ENCODE results near the gene TUBB. TPM values are rescaled to one million over a fixed set of nuclear protein-coding genes. Genes with fewer than 3 reads are reported as not detected.

Gene TUBB
- polyA plus RNA-seq, 1 of the 3 experiments (the other 2 are of a cell fraction), result 1,037 TPM

DNA sequence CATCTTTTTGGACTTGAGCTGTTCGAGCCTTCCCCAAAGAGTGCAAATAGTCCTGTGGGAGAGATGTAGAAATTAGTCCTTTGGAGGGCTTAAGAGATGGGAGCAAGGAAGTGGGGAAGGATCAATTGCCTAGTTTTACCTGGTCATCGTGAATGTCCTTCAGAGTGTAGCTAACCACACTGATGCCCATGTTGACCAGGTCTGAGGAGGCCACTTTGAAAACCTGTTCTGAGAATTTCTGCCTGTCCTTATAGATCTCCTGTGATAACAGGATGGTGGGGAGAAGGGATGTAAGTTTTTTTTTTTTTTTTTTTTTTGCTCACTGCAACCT lies 20.4 kb downstream of the TUBB start:
- H3F3A ChIP-seq (replicated peaks; ENCODE audit: insufficient read depth), result peaks cover 8% of the 10 kb centered on the region
- POLR2A ChIA-PET, result interaction anchor here (0.8 kb wide), 1 partner anchor 9 kb away, joined by 6 read pairs; no protein-coding TSS in a partner anchor
- peak overlapping the region; percentile 85 for H3K4me2 ChIP-seq
- no peak for TF ChIP-seq RAD21 (IDR thresholded peaks at IDR 0.05; ENCODE audit: low read length)
- no peak for TF ChIP-seq CHD2 (IDR thresholded peaks at IDR 0.05; ENCODE audit: low read length, partially characterized antibody)
- TF ChIP-seq GABPA (IDR thresholded peaks at IDR 0.05; ENCODE audit: low read depth), result no peak
- TF ChIP-seq, protein P1, sequence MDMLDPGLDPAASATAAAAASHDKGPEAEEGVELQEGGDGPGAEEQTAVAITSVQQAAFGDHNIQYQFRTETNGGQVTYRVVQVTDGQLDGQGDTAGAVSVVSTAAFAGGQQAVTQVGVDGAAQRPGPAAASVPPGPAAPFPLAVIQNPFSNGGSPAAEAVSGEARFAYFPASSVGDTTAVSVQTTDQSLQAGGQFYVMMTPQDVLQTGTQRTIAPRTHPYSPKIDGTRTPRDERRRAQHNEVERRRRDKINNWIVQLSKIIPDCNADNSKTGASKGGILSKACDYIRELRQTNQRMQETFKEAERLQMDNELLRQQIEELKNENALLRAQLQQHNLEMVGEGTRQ (IDR thresholded peaks at IDR 0.05; ENCODE audit: borderline replicate concordance, low read depth, low read length), result no peak
- no peak for TF ChIP-seq RFX5 (IDR thresholded peaks at IDR 0.05; ENCODE audit: low read length)
- peaks cover 5% of the 10 kb centered on the region; the same call in 1 of the 2 replicates for H4K20me1 ChIP-seq (ENCODE audit: insufficient read depth)
- peak overlapping the region; percentile 87 for H3K9ac ChIP-seq
- H3K36me3 ChIP-seq (replicated peaks in 1 of 2; ENCODE audit: control insufficient read depth in 1 of 2, insufficient read depth in 2 of 2, low read length in 1 of 2), result peaks cover 32 to 48% of the 10 kb centered on the region in 2 experiments
- DNase-seq, result no peak
- no peaks in the 10 kb centered on the region for H3K9me3 ChIP-seq
- peaks cover 81% of the 10 kb centered on the region for H3K79me2 ChIP-seq (ENCODE audit: insufficient read depth)
- no peak overlapping the region for H2AFZ ChIP-seq (ENCODE audit: low read depth)
- WGBS (ENCODE audit: low lambda C conversion rate), result 82% methylated on average over 2 of the region's 2 CpGs
- peaks cover 21 to 26% of the 10 kb centered on the region in 2 experiments for H3K4me1 ChIP-seq (ENCODE audit: control insufficient read depth in 1 of 2, insufficient read depth in 2 of 2, low read depth in 1 of 2, low read length in 1 of 2)
- H3K4me3 ChIP-seq (ENCODE audit: low read depth in 2 of 2, low read length in 1 of 2), result no peak overlapping the region
- CTCF ChIA-PET, result interaction anchor here (4.1 to 42.4 kb wide), 3 partner anchors 10 to 55 kb away, joined by 26 to 838 read pairs (median 73); partner anchors contain the start of genes DHX16, NRM and PPP1R18
- H3K27me3 ChIP-seq (ENCODE audit: insufficient read depth), result no peaks in the 10 kb centered on the region
- peak overlapping the region in 1 of 2 experiments; percentile 84; a peak in 2 of 4 replicates for H3K27ac ChIP-seq (ENCODE audit: low read depth in 2 of 2, low read length in 1 of 2)
- no peaks in the 10 kb centered on the region for H3K9me2 ChIP-seq

DNA sequence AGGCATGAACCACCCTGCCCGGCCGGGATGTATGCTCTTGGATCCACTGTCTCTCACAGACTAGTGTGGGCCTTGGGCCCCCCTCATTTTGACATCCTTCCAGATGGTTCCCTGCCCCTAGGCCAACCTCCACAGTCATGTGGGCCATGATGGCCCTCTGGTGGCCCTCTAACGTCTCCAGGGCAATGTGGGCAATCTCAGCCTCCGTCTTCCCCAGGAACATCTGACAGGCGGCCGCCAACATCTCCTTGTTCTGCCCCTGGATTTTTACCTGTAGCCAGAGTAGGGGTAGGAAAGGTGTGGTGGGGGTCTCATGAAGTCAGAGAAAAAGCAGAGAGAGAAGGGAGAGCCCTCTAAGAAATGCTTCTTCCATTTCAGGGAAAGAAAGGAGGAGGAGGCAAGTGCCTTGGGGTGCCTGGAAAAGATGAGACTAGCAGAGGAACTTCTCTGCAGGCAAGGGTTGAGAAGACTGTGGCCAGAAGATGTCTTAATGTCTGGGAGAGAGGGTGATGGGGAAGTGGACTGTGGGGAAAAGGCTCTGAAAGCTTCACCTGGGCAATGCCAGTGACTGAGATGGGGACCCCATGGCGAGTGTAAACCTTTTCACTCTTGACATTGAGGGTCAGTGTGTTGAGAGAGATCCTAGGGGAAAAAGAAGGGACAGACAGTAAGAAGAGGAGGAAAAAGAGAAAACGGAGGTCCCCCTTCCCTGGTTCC lies 21.1 kb downstream of the TUBB start:
- H3K79me2 ChIP-seq (ENCODE audit: insufficient read depth), result peaks cover 74% of the 10 kb centered on the region

DNA sequence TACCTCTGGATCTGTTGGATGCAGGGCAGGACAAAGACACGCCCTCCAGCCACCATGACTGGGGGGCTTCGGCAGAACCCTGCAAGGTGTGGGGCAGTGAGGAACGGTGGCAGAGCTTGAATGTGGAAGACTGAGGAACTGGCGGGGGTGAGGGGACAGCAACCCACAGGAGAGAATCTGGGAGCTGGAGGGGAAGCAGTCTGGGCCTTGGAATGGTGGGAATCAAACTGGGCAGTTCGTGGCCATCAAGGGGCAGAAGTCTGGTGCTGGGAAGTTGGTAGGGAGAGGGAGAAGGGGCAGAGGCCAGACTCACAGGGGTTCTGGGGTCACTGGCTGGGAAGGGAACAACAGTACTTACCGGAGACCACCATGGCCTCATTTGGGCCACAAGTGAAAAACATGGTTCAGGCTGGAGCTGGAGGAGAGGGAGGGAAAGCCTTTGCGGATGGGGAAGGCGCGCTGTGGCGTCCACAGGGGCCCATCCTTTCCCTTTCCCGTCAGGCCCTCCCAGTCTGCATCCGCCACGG lies 21.7 kb downstream of the TUBB start:
- H3K36me3 ChIP-seq (replicated peaks in 1 of 2; ENCODE audit: control insufficient read depth in 1 of 2, insufficient read depth in 2 of 2, low read length in 1 of 2), result peaks cover 28 to 38% of the 10 kb centered on the region in 2 experiments
- POLR2A ChIA-PET, result interaction anchor here (0.7 kb wide), 1 partner anchor 21 kb away, joined by 3 read pairs; no protein-coding TSS in a partner anchor
- H2AFZ ChIP-seq (ENCODE audit: low read depth), result no peak overlapping the region
- peaks cover 67% of the 10 kb centered on the region for H3K79me2 ChIP-seq (ENCODE audit: insufficient read depth)
- H3K27ac ChIP-seq (ENCODE audit: low read depth in 2 of 2, low read length in 1 of 2), result peak overlapping the region; percentile 84 to 95
- H3K9me2 ChIP-seq, result no peaks in the 10 kb centered on the region
- TF ChIP-seq, protein P2, sequence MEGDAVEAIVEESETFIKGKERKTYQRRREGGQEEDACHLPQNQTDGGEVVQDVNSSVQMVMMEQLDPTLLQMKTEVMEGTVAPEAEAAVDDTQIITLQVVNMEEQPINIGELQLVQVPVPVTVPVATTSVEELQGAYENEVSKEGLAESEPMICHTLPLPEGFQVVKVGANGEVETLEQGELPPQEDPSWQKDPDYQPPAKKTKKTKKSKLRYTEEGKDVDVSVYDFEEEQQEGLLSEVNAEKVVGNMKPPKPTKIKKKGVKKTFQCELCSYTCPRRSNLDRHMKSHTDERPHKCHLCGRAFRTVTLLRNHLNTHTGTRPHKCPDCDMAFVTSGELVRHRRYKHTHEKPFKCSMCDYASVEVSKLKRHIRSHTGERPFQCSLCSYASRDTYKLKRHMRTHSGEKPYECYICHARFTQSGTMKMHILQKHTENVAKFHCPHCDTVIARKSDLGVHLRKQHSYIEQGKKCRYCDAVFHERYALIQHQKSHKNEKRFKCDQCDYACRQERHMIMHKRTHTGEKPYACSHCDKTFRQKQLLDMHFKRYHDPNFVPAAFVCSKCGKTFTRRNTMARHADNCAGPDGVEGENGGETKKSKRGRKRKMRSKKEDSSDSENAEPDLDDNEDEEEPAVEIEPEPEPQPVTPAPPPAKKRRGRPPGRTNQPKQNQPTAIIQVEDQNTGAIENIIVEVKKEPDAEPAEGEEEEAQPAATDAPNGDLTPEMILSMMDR (IDR thresholded peaks at IDR 0.05), result no peak
- TF ChIP-seq TEAD4 (IDR thresholded peaks at IDR 0.05; ENCODE audit: borderline replicate concordance, insufficient read depth) (no peak), RCOR1 (IDR thresholded peaks at IDR 0.05; ENCODE audit: low read length) (no peak), YY1 (IDR thresholded peaks at IDR 0.05; ENCODE audit: low read depth) (no peak), FOXM1 (IDR thresholded peaks at IDR 0.05; ENCODE audit: low read depth) (no peak), FOXJ3 (CRISPR knock-in tag; IDR thresholded peaks at IDR 0.05) (no peak)
- TF ChIP-seq, protein P3, sequence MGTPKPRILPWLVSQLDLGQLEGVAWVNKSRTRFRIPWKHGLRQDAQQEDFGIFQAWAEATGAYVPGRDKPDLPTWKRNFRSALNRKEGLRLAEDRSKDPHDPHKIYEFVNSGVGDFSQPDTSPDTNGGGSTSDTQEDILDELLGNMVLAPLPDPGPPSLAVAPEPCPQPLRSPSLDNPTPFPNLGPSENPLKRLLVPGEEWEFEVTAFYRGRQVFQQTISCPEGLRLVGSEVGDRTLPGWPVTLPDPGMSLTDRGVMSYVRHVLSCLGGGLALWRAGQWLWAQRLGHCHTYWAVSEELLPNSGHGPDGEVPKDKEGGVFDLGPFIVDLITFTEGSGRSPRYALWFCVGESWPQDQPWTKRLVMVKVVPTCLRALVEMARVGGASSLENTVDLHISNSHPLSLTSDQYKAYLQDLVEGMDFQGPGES (IDR thresholded peaks at IDR 0.05; ENCODE audit: low read depth, low read length), result no peak
- no peak for DNase-seq
- CTCF ChIA-PET, result interaction anchor here (0.9 to 42.4 kb wide), 8 partner anchors 11 to 338 kb away, joined by 3 to 838 read pairs (median 3); partner anchors contain the start of genes DHX16, NRM and PPP1R18
- no peaks in the 10 kb centered on the region for H3K9me3 ChIP-seq
- WGBS (ENCODE audit: low lambda C conversion rate), result 2% methylated on average over 13 of the region's 13 CpGs
- peak overlapping the region; percentile 85 for H3K4me2 ChIP-seq
- H3K27me3 ChIP-seq (ENCODE audit: insufficient read depth), result no peaks in the 10 kb centered on the region
- peak overlapping the region; percentile 75 to 76 for H3K4me3 ChIP-seq (ENCODE audit: low read depth in 2 of 2, low read length in 1 of 2)
- H4K20me1 ChIP-seq (ENCODE audit: insufficient read depth), result no peaks in the 10 kb centered on the region
- H3F3A ChIP-seq (replicated peaks; ENCODE audit: insufficient read depth), result peaks cover 17% of the 10 kb centered on the region
- H3K4me1 ChIP-seq (ENCODE audit: control insufficient read depth in 1 of 2, insufficient read depth in 2 of 2, low read depth in 1 of 2, low read length in 1 of 2), result peaks cover 21 to 26% of the 10 kb centered on the region in 2 experiments
- peak overlapping the region; percentile 87 for H3K9ac ChIP-seq

More for the DNA sequence above, 21.1 kb downstream of the TUBB start:
- Histone ChIP-seq H3K27me3 (ENCODE audit: insufficient read depth) (no peaks in the 10 kb centered on the region), H3K9me3 (no peaks in the 10 kb centered on the region), H3K9me2 (no peaks in the 10 kb centered on the region), H3K4me1 (ENCODE audit: control insufficient read depth in 1 of 2, insufficient read depth in 2 of 2, low read depth in 1 of 2, low read length in 1 of 2) (peaks cover 21 to 26% of the 10 kb centered on the region in 2 experiments), H3K4me2 (peak overlapping the region; percentile 85), H4K20me1 (ENCODE audit: insufficient read depth) (no peaks in the 10 kb centered on the region), H3K27ac (ENCODE audit: low read depth in 2 of 2, low read length in 1 of 2) (peak overlapping the region; percentile 84 to 95), H3K4me3 (ENCODE audit: low read depth in 2 of 2, low read length in 1 of 2) (peak overlapping the region; percentile 75 to 76), H2AFZ (ENCODE audit: low read depth) (no peak overlapping the region), H3K9ac (peak overlapping the region; percentile 87), H3F3A (replicated peaks; ENCODE audit: insufficient read depth) (peaks cover 14% of the 10 kb centered on the region), H3K36me3 (replicated peaks in 1 of 2; ENCODE audit: control insufficient read depth in 1 of 2, insufficient read depth in 2 of 2, low read length in 1 of 2) (peaks cover 29 to 40% of the 10 kb centered on the region in 2 experiments)
- TF ChIP-seq RCOR1 (IDR thresholded peaks at IDR 0.05; ENCODE audit: low read length), result no peak
- no peak for TF ChIP-seq GATA2 (CRISPR knock-in tag; IDR thresholded peaks at IDR 0.05)
- no peak for TF ChIP-seq TAF1 (IDR thresholded peaks at IDR 0.05; ENCODE audit: borderline replicate concordance, low read depth, low read length)
- TF ChIP-seq RAD21 (IDR thresholded peaks at IDR 0.05; ENCODE audit: low read length), result no peak
- TF ChIP-seq RFX5 (IDR thresholded peaks at IDR 0.05; ENCODE audit: low read length), result no peak
- POLR2A ChIA-PET, result no interaction called here
- 70% methylated on average over 8 of the region's 8 CpGs for WGBS (ENCODE audit: low lambda C conversion rate)
- CTCF ChIA-PET, result interaction anchor here (0.9 to 42.4 kb wide), 5 partner anchors 10 to 339 kb away, joined by 3 to 838 read pairs (median 26); partner anchors contain the start of genes DHX16, NRM and PPP1R18
- DNase-seq, result no peak
